NCI-H446 treated with DMSO at 0.1 percent for 48 hours (cell line): ENCODE results near the gene BCO2.
A peak's percentile ranks its signal among the peaks of the same experiment; 100 is the strongest.
"Not testable (repeated sequence)": the region's sequence is repeated elsewhere in the genome, so short reads cannot be mapped to it uniquely, and the experiment has no call there.

Experiments
- DNase-seq: peaks from one replicate; lab custom pipeline; 2025; lab: John Stamatoyannopoulos, UW

BCO2 gene, protein sequence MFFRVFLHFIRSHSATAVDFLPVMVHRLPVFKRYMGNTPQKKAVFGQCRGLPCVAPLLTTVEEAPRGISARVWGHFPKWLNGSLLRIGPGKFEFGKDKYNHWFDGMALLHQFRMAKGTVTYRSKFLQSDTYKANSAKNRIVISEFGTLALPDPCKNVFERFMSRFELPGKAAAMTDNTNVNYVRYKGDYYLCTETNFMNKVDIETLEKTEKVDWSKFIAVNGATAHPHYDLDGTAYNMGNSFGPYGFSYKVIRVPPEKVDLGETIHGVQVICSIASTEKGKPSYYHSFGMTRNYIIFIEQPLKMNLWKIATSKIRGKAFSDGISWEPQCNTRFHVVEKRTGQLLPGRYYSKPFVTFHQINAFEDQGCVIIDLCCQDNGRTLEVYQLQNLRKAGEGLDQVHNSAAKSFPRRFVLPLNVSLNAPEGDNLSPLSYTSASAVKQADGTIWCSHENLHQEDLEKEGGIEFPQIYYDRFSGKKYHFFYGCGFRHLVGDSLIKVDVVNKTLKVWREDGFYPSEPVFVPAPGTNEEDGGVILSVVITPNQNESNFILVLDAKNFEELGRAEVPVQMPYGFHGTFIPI

DNA sequence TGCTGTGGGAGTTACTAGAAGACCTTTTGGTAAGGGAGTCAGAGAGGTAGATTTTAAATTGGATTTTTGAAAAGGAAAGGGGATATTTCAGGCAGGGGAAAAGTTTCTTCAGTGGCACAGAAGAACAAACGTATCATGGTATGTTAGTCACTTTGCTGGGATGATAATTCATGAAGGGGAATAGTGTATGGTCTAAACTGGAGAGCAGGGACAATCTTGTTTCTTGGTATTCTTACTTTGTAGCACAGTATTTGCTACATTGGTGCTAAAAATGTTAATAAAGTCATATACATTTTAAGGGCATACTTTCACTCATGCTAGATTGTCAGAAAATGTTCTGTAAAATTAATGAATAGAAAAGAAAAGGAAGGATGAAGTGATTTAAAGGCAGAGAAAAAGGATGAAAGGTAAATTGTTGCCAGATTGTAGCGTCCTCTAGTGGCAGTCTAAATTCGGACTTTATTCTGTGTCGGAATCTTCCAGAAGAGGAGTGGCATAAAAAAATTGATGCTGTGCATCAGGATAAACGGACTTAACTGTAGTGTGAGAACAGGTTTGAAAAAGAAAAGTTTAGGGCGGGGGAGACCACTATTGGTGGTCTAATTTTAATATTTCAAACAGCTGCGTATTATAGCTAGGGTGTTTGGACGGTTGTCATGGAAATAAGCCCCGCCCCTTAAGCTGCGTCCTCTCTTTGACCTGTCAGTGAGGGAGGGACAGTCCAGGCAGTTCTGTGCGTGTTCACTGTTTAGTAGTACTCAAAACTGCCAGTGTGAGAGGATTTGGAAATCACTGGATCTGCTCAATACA lies at the start of gene BCO2:
Gene BCO2, plus strand, starts transcription at position 724 of the 810 bp plus-strand sequence. CDS start 90 bp downstream, outside the sequence.
- DNase-seq: no peak

DNA sequence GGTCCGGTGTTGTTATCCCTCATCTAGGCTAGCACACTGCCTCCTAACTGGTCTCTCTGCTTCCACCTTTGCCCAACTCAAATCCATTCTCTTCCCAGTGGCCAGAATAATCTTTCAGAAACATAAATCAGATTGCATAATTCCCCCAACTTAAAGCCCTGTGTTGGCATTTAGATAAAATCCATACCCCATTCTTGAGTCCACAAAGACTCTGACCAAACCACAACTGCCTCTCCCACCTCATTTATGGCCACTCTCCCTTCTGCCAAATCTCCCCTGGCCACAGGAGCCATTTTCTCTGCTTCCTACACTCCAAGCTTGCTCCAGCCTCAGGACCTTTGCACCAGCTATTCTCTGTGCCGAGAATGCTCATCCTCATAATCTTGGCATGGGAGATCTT lies 48.3 kb upstream of the BCO2 start:
- no peak for DNase-seq

DNA sequence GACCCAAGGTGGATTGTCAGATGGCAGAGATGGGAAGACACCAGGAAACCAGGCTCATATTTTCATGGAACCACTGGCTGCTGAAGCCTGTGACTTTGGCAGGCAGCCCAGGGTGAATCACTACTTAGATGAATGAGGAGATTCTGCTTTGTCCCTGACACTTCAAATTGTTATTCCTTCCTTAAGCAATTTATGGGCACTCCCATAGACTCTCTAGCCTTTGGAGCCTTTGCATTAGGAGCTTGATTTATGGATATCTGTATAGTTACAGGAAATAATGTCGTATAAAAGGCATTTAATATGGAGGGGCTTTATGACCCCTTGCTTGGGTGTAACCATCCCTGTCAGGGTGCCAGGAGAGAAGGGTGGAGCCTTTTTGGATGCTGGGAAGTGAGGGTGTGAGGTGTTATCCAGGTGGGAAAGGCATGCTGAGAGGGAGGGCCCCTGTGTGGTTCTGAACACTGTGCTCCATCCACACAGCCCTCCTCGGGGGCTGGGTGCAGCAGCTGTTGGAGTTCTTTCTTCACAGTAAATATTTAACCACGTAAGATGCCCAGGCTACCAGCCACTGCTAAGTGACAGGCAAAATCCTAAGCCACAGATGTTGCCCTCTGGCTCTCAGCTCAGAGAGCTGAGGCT lies 46.7 kb upstream of the BCO2 start:
- peak; percentile 41 for DNase-seq

DNA sequence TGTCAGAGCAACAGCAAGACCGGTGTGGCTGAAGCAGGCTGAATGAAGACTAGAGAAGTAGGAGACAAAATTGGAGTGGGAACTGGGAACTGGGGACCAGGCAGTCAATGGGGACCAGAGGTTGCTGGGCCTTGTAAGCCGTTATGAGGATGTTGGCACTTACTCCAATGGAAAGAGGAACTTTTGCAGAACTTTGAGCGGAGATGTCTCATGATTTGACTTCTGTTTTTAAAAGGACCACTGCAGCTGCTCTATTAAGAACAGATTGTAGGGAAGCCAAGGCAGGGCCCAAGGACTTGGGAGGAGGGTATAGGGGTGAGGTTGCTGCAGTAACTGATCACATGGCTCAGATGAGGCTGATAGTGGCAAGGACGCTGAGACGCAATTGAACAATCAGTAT lies 45.7 kb upstream of the BCO2 start:
- DNase-seq: no peak

DNA sequence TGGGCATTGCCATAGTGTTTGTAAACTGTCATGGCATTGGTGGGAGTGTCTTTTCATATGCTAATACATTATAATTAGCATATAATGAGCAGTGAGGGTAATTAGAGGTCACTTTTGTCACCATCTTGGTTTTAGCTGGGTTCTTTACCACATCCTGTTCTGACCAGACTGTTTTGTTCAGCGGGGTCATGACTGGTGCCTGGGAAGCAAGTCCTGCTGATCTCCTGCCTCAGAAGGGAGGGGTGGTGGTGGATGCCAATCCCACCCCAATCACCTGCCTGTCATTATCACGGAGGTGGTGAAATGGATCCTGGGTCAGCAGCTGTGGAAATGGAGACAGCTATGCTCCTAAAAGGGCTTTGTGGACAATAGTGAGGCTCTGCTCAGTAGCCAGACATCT lies 42.6 kb upstream of the BCO2 start:
- no peak for DNase-seq

DNA sequence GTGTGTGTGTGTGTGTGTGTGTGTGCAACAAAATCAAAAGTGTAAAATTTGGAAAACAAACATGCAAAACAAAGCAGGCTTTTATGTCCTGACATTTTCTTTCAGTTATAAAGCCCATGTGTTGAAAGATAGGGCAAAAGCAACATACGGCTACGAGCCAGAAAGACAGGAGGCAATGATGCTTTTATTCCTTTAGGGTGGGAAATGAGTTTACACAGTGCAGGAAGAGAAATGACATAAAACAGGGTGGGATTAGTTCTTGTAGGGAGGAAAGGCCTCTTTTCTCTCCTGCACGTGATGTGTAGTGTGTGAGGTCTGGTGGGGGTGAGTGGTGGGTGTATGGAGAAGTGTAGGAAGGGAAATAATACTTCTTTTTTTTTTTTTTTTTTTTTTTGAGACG lies 40.8 kb upstream of the BCO2 start:
- no peak for DNase-seq

DNA sequence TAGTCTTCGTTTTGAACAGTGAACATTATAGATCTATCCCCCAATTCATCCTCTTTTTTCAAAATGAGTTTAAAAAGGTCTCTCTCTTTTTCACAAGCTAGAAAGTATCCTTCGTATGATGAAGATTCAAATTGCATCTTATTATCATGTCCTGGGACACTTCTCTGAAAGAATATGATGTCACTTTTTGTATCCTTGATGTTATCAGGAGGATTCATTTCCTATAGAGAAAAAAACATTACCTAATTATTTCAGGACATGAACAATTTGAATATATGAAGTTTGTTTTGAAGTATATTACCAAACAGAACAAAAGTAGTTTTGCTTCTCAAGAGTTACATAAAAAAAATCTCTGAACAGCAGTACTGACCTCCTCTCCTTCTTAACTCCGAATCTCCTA lies 31.7 kb upstream of the BCO2 start:
- no peak for DNase-seq

DNA sequence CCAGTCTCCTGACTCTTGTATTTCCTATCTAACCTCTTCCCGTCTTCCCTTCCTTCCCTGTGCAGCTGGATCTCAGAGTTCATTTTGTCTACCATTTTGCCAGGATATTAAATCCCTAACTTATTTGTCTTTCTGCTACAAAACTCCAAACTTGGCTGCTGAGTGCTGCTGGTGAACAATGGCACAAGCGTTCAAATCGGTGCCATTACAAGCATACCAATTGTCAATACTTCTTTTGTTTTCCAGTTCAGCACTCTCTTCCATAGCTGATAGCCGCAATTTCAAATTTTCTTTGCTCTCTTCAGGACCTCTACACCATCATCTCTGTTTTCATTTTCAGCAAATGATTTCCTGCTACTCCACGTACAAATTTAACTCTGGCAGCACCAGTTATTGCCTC lies 24.8 kb upstream of the BCO2 start:
- no peak for DNase-seq

DNA sequence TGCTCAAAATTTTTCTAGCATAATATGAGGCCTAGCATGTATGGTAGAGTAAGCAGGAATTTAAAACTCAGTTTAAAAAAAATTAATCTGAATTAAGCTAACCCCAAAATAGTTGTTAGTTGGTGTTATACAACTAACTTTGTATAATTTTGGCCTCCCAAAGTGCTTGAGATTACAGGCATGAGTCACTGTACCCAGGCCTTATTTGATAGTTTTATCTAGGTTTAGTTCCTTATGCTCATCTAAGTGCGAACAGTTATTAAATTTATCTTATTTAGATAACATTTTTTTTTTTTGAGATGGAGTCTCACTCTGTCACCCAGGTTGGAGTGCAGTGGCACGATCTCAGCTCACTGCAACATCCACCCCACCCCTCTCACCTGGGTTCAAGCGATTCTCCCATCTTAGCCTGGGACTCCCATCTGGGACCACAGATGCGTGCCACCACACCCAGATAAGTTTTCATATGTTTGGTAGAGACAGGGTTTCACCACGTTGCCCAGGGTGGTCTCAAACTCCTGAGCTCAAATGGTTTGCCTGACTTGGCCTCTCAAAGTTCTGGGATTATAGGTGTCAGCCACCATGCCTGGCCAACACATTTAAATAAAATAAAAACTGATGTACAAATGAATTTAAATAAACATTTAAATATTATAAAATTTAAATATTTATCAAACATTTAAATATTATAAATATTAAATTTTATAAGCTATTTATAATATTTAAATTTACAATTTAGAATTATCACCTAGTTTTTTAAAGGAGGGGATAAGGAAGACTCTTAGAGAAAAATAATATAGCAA lies 19.0 kb upstream of the BCO2 start:
- no peak for DNase-seq

DNA sequence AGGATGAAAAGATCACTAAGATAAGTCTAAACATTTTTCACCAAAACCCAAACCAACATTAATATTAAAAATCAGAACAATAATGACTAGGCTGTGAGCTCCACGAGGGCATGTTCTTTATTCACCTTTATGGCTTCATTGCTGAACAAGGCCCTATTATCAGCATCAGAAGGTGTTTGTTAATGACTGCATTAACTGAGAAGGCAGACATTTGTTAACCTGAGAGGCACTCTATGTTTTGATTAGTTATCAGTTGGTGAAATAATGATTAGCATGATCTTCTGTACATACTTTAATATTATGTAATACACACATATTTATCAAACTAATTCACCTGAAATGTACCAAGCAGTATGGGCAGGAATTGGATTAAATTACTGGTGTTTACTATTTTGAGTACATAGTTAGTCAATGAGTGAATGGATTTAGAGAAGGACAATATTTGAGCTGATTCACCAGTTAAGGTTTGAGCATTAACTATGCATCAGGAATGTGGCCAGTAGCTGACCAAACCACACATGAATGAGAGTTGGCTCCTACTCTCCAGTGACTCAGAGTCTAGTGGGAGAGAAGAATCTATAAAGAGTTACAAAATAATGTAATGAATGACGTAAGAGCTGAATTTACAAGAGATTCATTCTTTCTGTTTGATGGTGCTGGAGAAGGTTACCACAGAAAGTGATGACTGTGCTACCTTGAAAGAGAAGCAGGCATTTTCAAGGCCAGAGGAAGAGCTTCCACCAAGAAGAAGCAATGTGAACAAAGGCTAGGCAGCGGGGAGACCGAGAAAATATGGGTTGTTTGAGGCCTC lies 18.2 kb upstream of the BCO2 start:
- no peak for DNase-seq

DNA sequence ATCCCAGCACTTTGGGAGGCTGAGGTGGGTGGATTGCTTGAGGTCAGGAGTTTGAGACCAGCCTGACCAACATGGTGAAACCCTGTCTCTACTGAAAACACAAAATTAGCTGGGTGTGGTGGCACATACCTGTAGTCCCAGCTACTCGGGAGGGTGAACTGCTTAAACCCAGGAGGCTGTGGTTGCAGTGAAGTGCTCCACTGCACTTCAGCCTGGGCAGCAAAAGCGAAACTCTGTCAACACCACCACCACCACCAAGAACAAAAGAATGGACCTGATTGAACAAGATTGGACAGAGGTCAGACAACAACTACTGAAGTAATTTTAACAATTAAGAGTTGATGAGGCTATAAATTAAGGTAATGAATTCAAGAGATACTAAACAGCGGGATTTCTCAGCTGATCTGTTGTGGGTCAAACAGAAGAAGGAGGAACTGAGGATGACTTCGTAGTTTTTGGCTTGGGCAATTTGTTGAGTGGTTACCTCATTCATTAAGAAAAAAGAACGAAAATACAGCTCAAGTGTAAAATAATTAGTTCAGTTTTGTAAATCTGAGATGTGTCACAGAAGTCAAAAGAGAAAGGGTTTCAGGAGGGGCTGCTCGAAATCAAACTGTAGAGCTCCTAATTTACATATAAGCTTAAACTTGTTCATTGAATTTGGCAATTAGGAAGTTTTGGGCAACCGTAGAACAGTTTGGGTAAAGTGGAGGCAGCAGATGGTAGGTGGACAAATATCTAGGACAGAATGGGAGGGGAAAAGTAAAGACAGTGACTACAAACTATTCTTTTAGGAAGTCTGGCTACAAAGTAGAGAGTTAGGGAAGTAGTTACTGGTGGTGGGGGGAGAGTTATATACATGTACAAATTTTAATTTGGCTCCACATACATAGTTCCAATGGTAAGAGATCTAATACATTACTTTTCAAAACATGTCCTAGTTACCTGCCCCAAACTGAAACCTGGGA lies 15.9 kb upstream of the BCO2 start:
- DNase-seq: no peak

DNA sequence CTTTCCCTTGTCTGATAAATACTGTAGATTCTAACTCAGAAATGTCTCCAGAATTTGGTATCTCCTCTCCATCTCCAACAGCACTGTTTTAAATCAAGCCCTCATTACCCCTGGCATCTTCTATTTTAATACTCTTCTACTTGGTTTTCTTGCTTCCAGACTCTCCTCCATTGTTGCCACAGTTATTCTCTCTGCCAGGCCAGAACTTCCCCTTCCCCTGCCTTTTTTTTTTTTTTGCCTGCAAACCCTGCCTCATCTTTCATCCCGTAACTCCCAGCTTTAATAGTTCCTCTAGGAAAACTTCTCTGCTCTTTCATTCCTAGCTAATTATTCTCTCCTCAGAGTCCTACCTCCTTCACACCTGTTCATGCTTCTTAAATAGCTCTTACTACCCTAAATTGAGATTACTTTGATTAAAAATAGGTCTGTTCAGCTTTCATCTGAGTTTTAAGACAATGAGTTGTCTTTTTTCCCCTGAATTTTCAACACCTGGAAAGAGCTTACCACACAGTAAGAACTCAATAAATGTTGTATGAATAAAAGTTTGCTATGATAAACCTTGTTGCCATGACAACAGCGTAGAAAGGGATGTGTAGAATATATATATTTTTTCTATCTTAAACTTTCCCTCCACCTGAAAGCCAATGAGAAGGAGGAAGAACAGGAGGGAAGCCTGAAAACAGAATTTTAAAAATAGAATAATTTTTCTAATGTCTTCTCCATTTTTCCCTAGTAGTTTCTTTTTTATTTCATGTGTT lies 15.0 kb upstream of the BCO2 start:
- DNase-seq: no peak

DNA sequence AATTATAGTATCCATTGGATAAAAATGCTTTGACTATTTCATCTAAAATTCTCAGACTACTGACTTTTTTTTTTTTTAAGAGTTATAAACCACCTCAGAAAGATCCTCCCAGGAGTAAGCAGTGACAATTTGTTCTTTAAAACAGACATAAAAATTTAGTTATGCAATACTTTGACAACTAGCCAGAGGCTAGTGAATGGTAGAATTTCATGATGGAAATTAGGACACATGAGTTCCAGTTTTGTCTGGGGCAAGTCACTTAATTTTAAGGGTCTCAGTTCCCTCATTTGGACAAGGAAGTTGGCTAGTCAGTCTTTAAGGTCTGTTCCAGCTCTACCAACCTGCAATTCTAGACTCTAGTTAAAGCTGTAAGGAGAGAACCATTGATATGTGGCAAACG lies 14.3 kb upstream of the BCO2 start:
- no peak for DNase-seq

DNA sequence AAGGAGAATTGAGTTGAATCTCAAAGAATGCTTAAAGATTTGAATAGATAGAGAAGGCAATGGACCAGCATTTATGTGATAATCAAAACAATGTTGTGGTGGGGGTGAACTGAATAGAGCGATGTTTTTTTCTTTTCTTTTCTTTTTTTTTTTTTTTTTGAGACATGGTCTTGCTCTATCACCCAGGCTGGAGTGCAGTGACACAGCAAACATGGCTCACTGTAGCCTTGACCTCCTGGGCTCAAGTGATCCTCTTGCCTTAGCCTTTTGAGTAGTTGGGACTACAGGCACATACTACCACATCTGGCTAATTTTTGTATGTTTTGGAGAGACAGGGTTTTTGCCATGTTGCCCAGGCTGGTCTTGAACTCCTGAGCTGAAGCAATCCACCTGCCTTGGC lies 13.1 kb upstream of the BCO2 start:
- DNase-seq: not testable (repeated sequence)

DNA sequence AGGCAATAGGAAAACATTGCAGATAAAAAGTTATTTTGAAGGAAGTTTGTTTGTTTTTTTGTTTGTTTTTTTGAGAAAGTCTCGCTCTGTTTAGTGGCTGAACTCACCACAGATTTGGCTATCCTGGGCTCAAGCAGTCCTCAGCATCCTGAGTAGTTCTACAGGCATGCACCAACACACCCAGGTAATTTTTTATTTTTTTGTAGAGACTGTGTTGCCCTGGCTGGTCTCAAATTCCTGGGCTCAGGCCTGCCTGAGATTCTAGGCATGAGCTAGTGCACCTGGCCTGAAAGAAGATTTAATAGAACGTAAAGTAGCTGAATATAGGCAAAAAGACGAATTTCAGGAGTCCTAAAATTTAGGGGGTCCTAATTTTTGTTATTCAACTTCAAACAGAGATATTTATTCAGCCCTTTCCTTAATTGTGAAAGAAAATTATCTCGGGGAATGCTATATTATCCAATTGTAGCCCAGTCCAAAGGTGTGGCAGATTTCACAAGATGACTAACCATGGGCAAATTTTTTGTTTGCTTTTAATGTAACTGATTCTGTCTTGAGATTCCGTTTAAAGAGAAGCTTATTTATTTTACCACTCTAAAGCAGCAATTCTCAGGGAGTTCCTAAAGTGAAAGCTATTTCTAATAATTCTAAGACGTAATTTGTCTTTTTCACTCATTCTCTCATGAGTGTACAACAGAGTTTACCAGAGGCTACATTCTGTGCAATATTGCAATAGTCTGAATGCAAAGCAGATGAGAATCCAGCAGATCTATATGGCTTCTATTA lies 12.4 kb upstream of the BCO2 start:
- no peak for DNase-seq

DNA sequence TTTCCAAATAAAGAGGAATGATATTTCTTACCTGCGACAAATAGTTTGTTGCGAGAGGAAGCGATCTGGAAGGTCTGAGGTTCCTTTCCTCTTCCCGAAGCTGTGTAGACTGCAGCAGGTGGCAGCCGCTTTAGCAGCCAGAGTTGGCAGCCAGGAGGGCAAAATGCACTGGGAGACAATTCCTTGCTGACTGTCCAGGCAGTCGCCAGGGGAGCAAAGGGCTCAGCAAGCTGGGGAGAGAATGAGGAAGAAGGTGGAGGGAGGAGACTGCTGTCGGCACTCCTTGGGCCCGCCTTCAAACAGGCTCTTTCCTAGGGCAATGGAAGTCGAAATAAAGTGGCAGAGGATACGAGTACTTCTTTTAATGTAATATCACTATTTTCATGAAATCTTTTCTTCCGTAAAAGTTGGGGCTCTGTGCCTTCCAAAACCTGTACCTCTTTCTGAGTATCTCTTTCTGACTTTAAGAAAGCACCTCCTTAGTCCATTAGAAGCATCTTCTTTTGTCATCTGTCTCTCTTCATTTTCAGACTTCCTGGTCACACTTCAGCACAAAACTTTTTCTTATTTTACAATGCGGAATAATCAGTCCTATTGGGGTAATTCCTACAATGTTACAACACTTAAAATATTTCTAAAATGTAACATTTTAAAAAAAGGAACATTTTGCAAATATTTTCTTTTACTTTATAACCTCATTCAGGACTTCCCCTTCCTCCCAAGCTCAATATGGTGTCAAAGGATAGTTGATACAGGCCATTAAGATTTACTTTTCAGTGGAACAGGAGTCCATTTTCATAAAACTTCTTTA lies 11.2 kb upstream of the BCO2 start, which contains the start of gene IL18:
Gene IL18, minus strand, starts transcription at position 220 of the 811 bp plus-strand sequence. CDS start 9,041 bp downstream, outside the sequence.
- no peak for DNase-seq

DNA sequence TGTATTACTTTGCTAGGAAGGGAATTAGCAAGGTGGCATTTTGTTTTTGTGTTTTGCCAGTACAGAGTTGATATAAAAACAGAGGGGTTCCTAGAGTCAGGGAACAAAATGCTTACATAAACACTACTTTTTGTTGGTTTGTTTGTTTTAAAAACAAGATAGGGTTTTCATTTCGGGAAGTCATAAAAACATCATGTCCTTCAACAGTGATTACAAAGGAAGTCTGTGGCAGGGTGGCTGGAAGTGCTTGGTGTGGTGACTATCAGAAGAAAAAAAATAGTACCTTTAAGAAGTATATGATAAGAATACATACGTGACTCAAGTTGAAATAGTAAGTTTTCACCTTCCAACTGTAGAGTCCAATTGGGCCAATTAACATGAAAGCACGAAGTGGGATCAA lies 10.3 kb upstream of the BCO2 start:
- DNase-seq: no peak
